ENCODE results near the gene OGFOD2.

The OGFOD2 gene

GRCh38 chr12:123003257-123003656 lies 28.2 kb downstream of the OGFOD2 start:
- TF ChIP-seq CTCF (IDR thresholded peaks at IDR 0.05; ENCODE audit: control insufficient read depth, insufficient read depth, low read depth, low read length, missing control alignments): no peak
- H3K4me3 ChIP-seq (ENCODE audit: control insufficient read depth, low read depth, low read length): no peak overlapping the region
- no peak for DNase-seq (ENCODE audit: low read depth)

GRCh38 chr12:123004287-123004686 lies 29.2 kb downstream of the OGFOD2 start:
- no peak overlapping the region for H3K4me3 ChIP-seq (ENCODE audit: control insufficient read depth, low read depth, low read length)
- TF ChIP-seq CTCF (IDR thresholded peaks at IDR 0.05; ENCODE audit: control insufficient read depth, insufficient read depth, low read depth, low read length, missing control alignments): no peak
- no peak for DNase-seq (ENCODE audit: low read depth)

- no peak for DNase-seq (ENCODE audit: low read depth)
- H3K4me3 ChIP-seq (ENCODE audit: control insufficient read depth, low read depth, low read length): no peak overlapping the region
- TF ChIP-seq CTCF (IDR thresholded peaks at IDR 0.05; ENCODE audit: control insufficient read depth, insufficient read depth, low read depth, low read length, missing control alignments): no peak
These were observed 30.1 kb downstream of the OGFOD2 start for GRCh38 chr12:123005081-123005626.

GRCh38 chr12:123006977-123007376 lies 31.9 kb downstream of the OGFOD2 start:
- no peak for DNase-seq (ENCODE audit: low read depth)
- no peak for TF ChIP-seq CTCF (IDR thresholded peaks at IDR 0.05; ENCODE audit: control insufficient read depth, insufficient read depth, low read depth, low read length, missing control alignments)

GRCh38 chr12:123010110-123010509 lies 35.1 kb downstream of the OGFOD2 start:
- DNase-seq (ENCODE audit: low read depth): no peak
- no peak for TF ChIP-seq CTCF (IDR thresholded peaks at IDR 0.05; ENCODE audit: control insufficient read depth, insufficient read depth, low read depth, low read length, missing control alignments)
- no peak overlapping the region for H3K4me3 ChIP-seq (ENCODE audit: control insufficient read depth, low read depth, low read length)

More at GRCh38 chr12:123006977-123007376, 31.9 kb downstream of the OGFOD2 start:
- no peak overlapping the region for H3K4me3 ChIP-seq (ENCODE audit: control insufficient read depth, low read depth, low read length)

- no peak overlapping the region for H3K4me3 ChIP-seq (ENCODE audit: control insufficient read depth, low read depth, low read length)
- DNase-seq (ENCODE audit: low read depth): no peak
- no peak for TF ChIP-seq CTCF (IDR thresholded peaks at IDR 0.05; ENCODE audit: control insufficient read depth, insufficient read depth, low read depth, low read length, missing control alignments)
These were observed 35.6 kb downstream of the OGFOD2 start for GRCh38 chr12:123010681-123011080.

- TF ChIP-seq CTCF (IDR thresholded peaks at IDR 0.05; ENCODE audit: control insufficient read depth, insufficient read depth, low read depth, low read length, missing control alignments): no peak
- H3K4me3 ChIP-seq (ENCODE audit: control insufficient read depth, low read depth, low read length): no peak overlapping the region
- no peak for DNase-seq (ENCODE audit: low read depth)
These were observed 36.7 kb downstream of the OGFOD2 start for GRCh38 chr12:123011701-123012100.

Data from AG09309 (cell line).